Left ventricle myocardium inferior (tissue), 1 donor: Measurements from ENCODE around the gene TOP2B. TPM values are rescaled to one million over a fixed set of nuclear protein-coding genes. Genes with fewer than 3 reads are reported as not detected.

ENCODE experiments used
- DNase-seq: peaks from one replicate; pipeline ENCODE4 v3.0.0-alpha.2; 2020
- H3K27ac ChIP-seq: fragments of 200-600 bp; replicated peaks from 2 replicates; pipeline ENCODE4 v1.8.0; 2021
- H3K27me3 ChIP-seq: fragments of 200-600 bp; 2 replicates; pipeline ENCODE4 v1.8.0; 2021; ENCODE audit warnings: low read depth
- H3K36me3 ChIP-seq: fragments of 200-600 bp; 2 replicates; pipeline ENCODE4 v1.8.0; 2021
- H3K4me1 ChIP-seq: fragments of 200-600 bp; 2 replicates; pipeline ENCODE4 v1.8.0; 2021
- H3K4me3 ChIP-seq: fragments of 200-600 bp; 2 replicates; pipeline ENCODE4 v1.8.0; 2021; ENCODE audit warnings: mild to moderate bottlenecking, moderate library complexity
- H3K9me3 ChIP-seq: fragments of 200-600 bp; replicated peaks from 2 replicates; pipeline ENCODE4 v1.8.0; 2021
- CTCF ChIP-seq: fragments of 200-600 bp; IDR thresholded peaks from 2 replicates; pipeline ENCODE4 v1.8.0; 2021; ENCODE audit warnings: antibody characterized with exemption, mild to moderate bottlenecking, borderline replicate concordance
- intact Hi-C: fragments of 100-400 bp; cut with micrococcal nuclease; formaldehyde crosslinking; loops from one replicate; pipeline ENCODE4 v1.11.0; 2022
- total RNA-seq: library from RNA; stranded (reverse); fragmentation: NEBNext Ultra II Directional; extraction: Animal tissue kit (Norgen Biotek cat#: 25700); gene quantifications from one replicate; pipeline ENCODE4 v1.2.1, GENCODE V29; 2021
- donor health status: DM: no; HTN: yes; CAD: no; lungs with severe emphysema.

The TOP2B gene
- total RNA-seq, 1 donor from 2014 or later, result 101 TPM

DNA sequence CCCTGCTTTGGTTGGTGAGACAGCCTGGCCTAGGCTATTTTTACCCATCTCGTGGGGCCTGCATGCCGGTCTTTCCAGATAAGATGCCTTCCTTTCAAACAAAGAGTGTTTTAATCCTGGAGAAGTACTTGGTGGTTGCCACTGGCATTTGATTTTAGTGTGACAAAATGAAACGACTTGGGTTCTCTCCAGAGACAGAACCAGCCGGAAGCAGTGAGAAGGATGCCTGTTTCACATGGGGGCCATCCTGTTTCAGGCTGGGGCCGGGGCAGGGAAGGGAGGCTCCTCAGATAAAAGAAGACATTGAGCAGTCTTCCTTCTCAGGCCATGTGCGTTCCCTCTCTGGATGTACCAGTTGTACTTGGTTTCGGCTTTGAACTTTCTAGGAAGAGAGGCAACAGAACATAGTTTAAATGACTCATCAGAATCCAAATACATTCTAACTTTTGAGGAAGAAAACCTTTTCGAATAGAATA is 74.9 kb downstream of the TOP2B start:
- no peak for TF ChIP-seq CTCF
- peaks cover 82% of the 10 kb centered on the region for H3K4me1 ChIP-seq
- no peak overlapping the region for H3K4me3 ChIP-seq
- peaks cover 6% of the 10 kb centered on the region for H3K9me3 ChIP-seq
- intact Hi-C loops, result loop anchor here (5.0 to 10.0 kb wide), 4 partner anchors 163 to 818 kb away; partner anchors contain the start of gene RARB
- no peak for DNase-seq
- H3K27ac ChIP-seq, result peak overlapping the region; percentile 80
- no peaks in the 10 kb centered on the region for H3K27me3 ChIP-seq
- H3K36me3 ChIP-seq, result peaks cover 2% of the 10 kb centered on the region

DNA sequence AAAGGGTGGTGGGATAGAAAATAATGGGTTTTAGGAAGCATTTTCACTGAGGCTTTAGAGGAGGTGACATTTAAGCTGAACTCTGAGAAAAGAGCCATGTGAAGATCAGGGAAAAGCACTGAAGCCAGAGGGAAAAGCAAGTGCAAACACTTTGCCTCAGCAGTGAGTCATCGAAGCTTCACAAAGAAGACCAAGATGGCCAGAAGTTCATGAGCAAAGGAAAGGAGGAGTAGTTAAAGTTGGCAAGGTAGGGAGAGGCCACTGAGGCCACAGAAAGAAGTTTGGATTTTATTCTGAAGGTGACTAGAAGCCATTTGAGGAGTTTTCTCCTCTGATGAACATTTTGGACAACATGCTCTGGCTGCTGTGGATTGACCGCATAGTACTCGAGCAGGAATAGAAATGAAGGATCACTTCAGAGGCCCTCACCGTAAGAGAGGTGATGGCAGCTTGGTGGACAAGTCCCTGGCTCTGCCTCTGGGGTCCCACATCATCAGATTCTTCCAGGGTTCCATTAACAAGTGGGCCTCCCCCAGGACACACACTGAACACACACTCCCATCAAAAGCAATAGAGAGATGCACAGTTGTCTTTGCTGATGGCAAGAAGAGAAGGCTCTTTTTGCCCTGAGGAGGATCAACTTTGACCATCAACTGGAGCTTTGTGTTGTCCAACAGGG is 75.5 kb downstream of the TOP2B start:
- DNase-seq, result no peak
- Histone ChIP-seq H3K27ac (peak overlapping the region; percentile 80), H3K9me3 (peaks cover 6% of the 10 kb centered on the region), H3K4me1 (peaks cover 76% of the 10 kb centered on the region), H3K36me3 (peaks cover 7% of the 10 kb centered on the region), H3K4me3 (no peak overlapping the region), H3K27me3 (no peaks in the 10 kb centered on the region)
- intact Hi-C loops, result no loop called here
- no peak for TF ChIP-seq CTCF

DNA sequence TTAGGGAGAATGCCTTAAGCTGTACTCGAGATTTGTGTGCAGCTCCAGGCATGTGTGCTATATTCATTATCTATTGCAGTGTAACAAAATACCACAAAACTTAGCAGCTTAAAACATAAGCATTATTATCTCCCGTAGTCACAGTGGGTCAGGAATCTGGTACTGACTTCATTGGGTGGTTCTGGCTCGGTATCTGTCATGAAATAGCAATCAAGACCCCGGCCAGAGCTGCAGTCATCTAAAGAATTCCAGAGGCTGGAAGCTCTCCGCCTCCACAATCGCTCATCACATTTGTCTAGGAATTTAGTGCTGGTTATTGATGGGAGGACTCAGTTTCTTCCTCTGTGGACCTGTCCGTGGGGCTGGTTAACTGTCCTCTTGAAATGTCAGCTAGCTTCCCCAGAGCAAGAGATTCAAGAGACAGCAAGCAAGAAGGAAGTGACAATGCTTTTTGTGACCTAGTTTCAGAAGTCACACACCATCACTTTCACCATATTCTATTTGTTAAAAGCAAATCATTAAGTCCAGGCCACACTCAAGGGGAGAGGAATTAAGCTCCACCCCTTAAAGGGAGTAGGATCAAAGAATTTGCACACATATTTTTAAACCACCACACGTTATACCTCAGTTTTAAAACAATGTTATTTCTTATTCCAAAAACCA is 76.1 kb downstream of the TOP2B start:
- DNase-seq, result no peak
- no peaks in the 10 kb centered on the region for H3K27me3 ChIP-seq
- intact Hi-C loops, result no loop called here
- H3K4me1 ChIP-seq, result peaks cover 70% of the 10 kb centered on the region
- peak overlapping the region; percentile 80 for H3K27ac ChIP-seq
- peaks cover 9% of the 10 kb centered on the region for H3K36me3 ChIP-seq
- H3K4me3 ChIP-seq, result no peak overlapping the region
- TF ChIP-seq CTCF, result no peak
- peaks cover 6% of the 10 kb centered on the region for H3K9me3 ChIP-seq

DNA sequence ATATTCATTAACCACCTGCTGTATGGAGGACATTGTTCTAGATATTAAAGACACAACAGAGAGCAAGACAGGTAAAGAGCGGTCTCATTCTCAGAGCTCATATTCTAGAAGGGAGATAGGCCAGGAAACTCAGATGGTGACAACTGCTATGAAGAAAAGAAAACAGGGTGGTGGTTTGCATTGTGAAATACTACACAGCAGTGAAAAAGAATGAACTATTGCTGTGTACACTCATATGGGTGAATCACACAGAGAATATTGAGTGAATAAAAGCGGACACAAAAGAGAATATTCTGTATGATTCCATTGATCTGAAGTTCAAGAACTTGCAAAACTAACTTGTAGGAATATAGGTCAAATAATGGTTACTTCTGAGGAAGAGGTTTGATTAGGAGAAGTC is 76.7 kb downstream of the TOP2B start:
- no peak overlapping the region for H3K4me3 ChIP-seq
- TF ChIP-seq CTCF, result no peak
- H3K27ac ChIP-seq, result peak overlapping the region; percentile 80
- intact Hi-C loops, result no loop called here
- no peaks in the 10 kb centered on the region for H3K27me3 ChIP-seq
- DNase-seq, result no peak
- peaks cover 6% of the 10 kb centered on the region for H3K9me3 ChIP-seq
- peaks cover 64% of the 10 kb centered on the region for H3K4me1 ChIP-seq
- H3K36me3 ChIP-seq, result peaks cover 13% of the 10 kb centered on the region

DNA sequence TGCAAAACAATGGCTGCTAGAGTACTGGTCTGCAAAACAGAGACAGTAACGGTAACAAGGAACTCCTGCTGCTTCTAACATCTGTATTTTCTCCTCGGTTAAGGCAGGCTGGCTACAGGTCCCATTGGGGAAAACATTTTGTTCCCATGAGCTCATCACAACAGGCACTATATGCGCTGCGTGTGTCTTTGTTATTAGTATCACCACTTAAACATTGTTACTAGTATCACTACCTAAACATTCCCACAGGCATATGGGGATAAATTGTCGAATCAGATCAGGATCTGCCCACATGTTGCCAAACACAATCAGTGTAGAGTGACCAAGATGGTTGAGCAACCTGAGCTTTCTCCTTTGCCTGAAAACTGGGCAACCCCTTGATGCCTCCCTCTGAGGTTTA is 77.2 kb downstream of the TOP2B start:
- H3K4me1 ChIP-seq, result peaks cover 59% of the 10 kb centered on the region
- H3K4me3 ChIP-seq, result no peak overlapping the region
- H3K9me3 ChIP-seq, result peaks cover 6% of the 10 kb centered on the region
- intact Hi-C loops, result no loop called here
- no peaks in the 10 kb centered on the region for H3K27me3 ChIP-seq
- no peak for TF ChIP-seq CTCF
- peak overlapping the region; percentile 80 for H3K27ac ChIP-seq
- DNase-seq, result no peak
- H3K36me3 ChIP-seq, result peaks cover 15% of the 10 kb centered on the region
